ENCODE results near the gene MAN1C1.

MAN1C1 gene

GRCh38 chr1:25700144-25700523 lies 83.5 kb downstream of the MAN1C1 start:
- DNase-seq = peak; percentile 62

GRCh38 chr1:25700626-25701025 lies 84.0 kb downstream of the MAN1C1 start:
- DNase-seq = peak; percentile 62

GRCh38 chr1:25701030-25701785 lies 84.6 kb downstream of the MAN1C1 start:
- no peak for DNase-seq

GRCh38 chr1:25702101-25702775 lies 85.6 kb downstream of the MAN1C1 start:
- no peak for DNase-seq

GRCh38 chr1:25703041-25703440 lies 86.5 kb downstream of the MAN1C1 start:
- DNase-seq = no peak

- no peak for DNase-seq
Observed at GRCh38 chr1:25703671-25704266, 87.2 kb downstream of the MAN1C1 start.

GRCh38 chr1:25704267-25704691 lies 87.7 kb downstream of the MAN1C1 start:
- DNase-seq = no peak

- no peak for DNase-seq
Observed at GRCh38 chr1:25705699-25706098, 89.1 kb downstream of the MAN1C1 start.

- no peak for DNase-seq
Observed at GRCh38 chr1:25706146-25707089, 89.8 kb downstream of the MAN1C1 start.

GRCh38 chr1:25707280-25708016 lies 90.9 kb downstream of the MAN1C1 start:
- no peak for DNase-seq

GRCh38 chr1:25710583-25711347 lies 94.2 kb downstream of the MAN1C1 start:
- no peak for DNase-seq

- DNase-seq = no peak
Observed at GRCh38 chr1:25711555-25712298, 95.1 kb downstream of the MAN1C1 start.

- DNase-seq = no peak
Observed at GRCh38 chr1:25712299-25712970, 95.8 kb downstream of the MAN1C1 start.

- no peak for DNase-seq
Observed at GRCh38 chr1:25713961-25714360, 97.4 kb downstream of the MAN1C1 start.

- no peak for DNase-seq
Observed at GRCh38 chr1:25714372-25714931, 97.9 kb downstream of the MAN1C1 start.

GRCh38 chr1:25715888-25716287 lies 99.3 kb downstream of the MAN1C1 start:
- no peak for DNase-seq

GRCh38 chr1:25716320-25716719 lies 99.7 kb downstream of the MAN1C1 start:
- DNase-seq = no peak

GRCh38 chr1:25718732-25719131 lies 102.1 kb downstream of the MAN1C1 start:
- no peak for DNase-seq

- DNase-seq = no peak
Observed at GRCh38 chr1:25720624-25721023, 104.0 kb downstream of the MAN1C1 start.
